HCT116 (cell line): ENCODE measurements around the gene SNRNP27. TPM values are rescaled to one million over a fixed set of nuclear protein-coding genes. Genes with fewer than 3 reads are reported as not detected.

Source experiments
- ATAC-seq: fragments of 200-7000 bp; cut with Tn5 transposase; 2 replicates; pipeline ENCODE4 v1.9.1; 2020; ENCODE audit warnings: mild to moderate bottlenecking, moderate library complexity
- BruUV-seq: library from RNA; stranded (reverse); fragments of 400-500 nt; replicated peaks from 2 replicates; lab custom pipeline; 2021; lab: Mats Ljungman, UMichigan
- CTCF ChIA-PET: fragments of 300-600 bp; sonication (Branson Sonifier 250); formaldehyde crosslinking; loops from one replicate; lab custom pipeline; 2021; ENCODE audit warnings: antibody characterized with exemption; lab: Charles Lee
- POLR2A ChIA-PET: fragments of 300-600, 350-600 bp; sonication (Branson Sonifier 250); formaldehyde crosslinking; loops from one replicate; lab custom pipeline; 2021; ENCODE audit warnings: antibody characterized with exemption; lab: Charles Lee
- RAD21 ChIA-PET, 2 experiments: fragments of 300-600 bp; sonication (Branson Sonifier 250); formaldehyde crosslinking; loops; one replicate each; lab custom pipeline; 2023; ENCODE audit warnings: low total read pairs in 2 of 2; ENCODE audit not compliant: uncharacterized antibody in 2 of 2, unreplicated experiment in 2 of 2, low non-redundant PET in 1 of 2; lab: Charles Lee
- DNase-seq: peaks from one replicate; pipeline ENCODE4 v3.0.0-alpha.2; 2010; ENCODE audit warnings: low read depth, low spot score
- H2AFZ ChIP-seq: fragments of 200-600 bp; shearing (Covaris generic), sonication (generic); 2 replicates; pipeline ENCODE4 v1.6.1; 2017; ENCODE audit warnings: low read depth, mixed run types, mixed read lengths, antibody characterized with exemption, low read length; ENCODE audit not compliant: poor library complexity, severe bottlenecking
- H3K27ac ChIP-seq: 2 replicates; pipeline ENCODE4 v1.5.1; 2012; ENCODE audit warnings: low read depth, low read length
- H3K27me3 ChIP-seq: fragments of 200-600 bp; sonication (generic); 2 replicates; pipeline ENCODE4 v1.6.1; 2016; ENCODE audit warnings: mixed run types, low read length, mixed read lengths; ENCODE audit not compliant: insufficient read depth
- H3K36me3 ChIP-seq, 2 experiments: fragments of 200-500 bp in 1 of 2; fragments of 200-600 bp in 1 of 2; sonication (Bioruptor generic) in 1 of 2; sonication (generic) in 1 of 2; 2 replicates each; pipeline versions ENCODE4 v1.5.1 to v1.6.1; 2014 to 2016; ENCODE audit warnings: low read length in 2 of 2, inconsistent platforms in 1 of 2, mixed read lengths in 1 of 2, mixed run types in 1 of 2; ENCODE audit not compliant: insufficient read depth in 2 of 2, control insufficient read depth in 1 of 2
- H3K4me1 ChIP-seq, 2 experiments: fragments of 200-600 bp in 1 of 2; sonication (generic) in 1 of 2; 2 replicates each; pipeline versions ENCODE4 v1.5.1 to v1.6.1; 2012 to 2017; ENCODE audit warnings: low read length in 2 of 2, inconsistent platforms in 1 of 2, mild to moderate bottlenecking in 1 of 2, mixed read lengths in 1 of 2, mixed run types in 1 of 2, moderate library complexity in 1 of 2; ENCODE audit not compliant: insufficient read depth in 2 of 2, control insufficient read depth in 1 of 2
- H3K4me2 ChIP-seq: fragments of 200-600 bp; sonication (generic); 2 replicates; pipeline ENCODE4 v1.6.1; 2017; ENCODE audit warnings: mixed run types, low read length, mixed read lengths
- H3K4me3 ChIP-seq, 2 experiments: fragments of 200-600 bp in 1 of 2; sonication (generic) in 1 of 2; replicated peaks in 1 of 2; 2 replicates each; pipeline ENCODE4 v1.5.1; 2011 to 2016; ENCODE audit warnings: low read length in 2 of 2, control low read depth in 1 of 2, low read depth in 1 of 2, mild to moderate bottlenecking in 1 of 2, mixed read lengths in 1 of 2, mixed run types in 1 of 2
- H3K79me2 ChIP-seq: fragments of 200-600 bp; sonication (generic); 2 replicates; pipeline ENCODE4 v1.6.1; 2017; ENCODE audit warnings: mild to moderate bottlenecking, mixed run types, low read length, moderate library complexity, mixed read lengths; ENCODE audit not compliant: insufficient read depth
- H3K9ac ChIP-seq: fragments of 200-600 bp; sonication (generic); 2 replicates; pipeline ENCODE4 v1.6.1; 2016; ENCODE audit warnings: low read length, mixed read lengths
- H3K9me2 ChIP-seq: fragments of 200-600 bp; sonication (generic), shearing (Covaris generic); 2 replicates; pipeline ENCODE4 v1.6.1; 2017; ENCODE audit warnings: mixed run types, mild to moderate bottlenecking, moderate library complexity; ENCODE audit not compliant: insufficient read depth
- H3K9me3 ChIP-seq, 2 experiments: fragments of 200-500 bp in 1 of 2; fragments of 200-600 bp in 1 of 2; sonication (Bioruptor generic) in 1 of 2; sonication (generic) in 1 of 2; 2 replicates each; pipeline ENCODE4 v1.6.1; 2014 to 2017; ENCODE audit warnings: low read length in 2 of 2, mixed read lengths in 2 of 2, inconsistent platforms in 1 of 2, low read depth in 1 of 2, mild to moderate bottlenecking in 1 of 2, mixed run types in 1 of 2, moderate library complexity in 1 of 2; ENCODE audit not compliant: control insufficient read depth in 1 of 2, insufficient read depth in 1 of 2
- H4K20me1 ChIP-seq: fragments of 200-600 bp; sonication (generic), shearing (Covaris generic); 2 replicates; pipeline ENCODE4 v1.6.1; 2017; ENCODE audit warnings: mixed run types, mild to moderate bottlenecking, moderate library complexity; ENCODE audit not compliant: insufficient read depth
- CBX3 ChIP-seq: IDR thresholded peaks from 2 replicates; pipeline ENCODE4 v1.6.1; 2012; ENCODE audit warnings: low read depth
- EGR1 ChIP-seq: IDR thresholded peaks from 2 replicates; pipeline ENCODE4 v1.6.1; 2012; ENCODE audit warnings: low read depth
- FOSL1 ChIP-seq: IDR thresholded peaks from 2 replicates; pipeline ENCODE4 v1.6.1; 2012; ENCODE audit warnings: low read depth
- JUND ChIP-seq: IDR thresholded peaks from 2 replicates; pipeline ENCODE4 v1.6.1; 2012
- POLR2AphosphoS5 ChIP-seq: IDR thresholded peaks from 2 replicates; pipeline ENCODE4 v1.6.1; 2011; ENCODE audit warnings: mild to moderate bottlenecking, low read depth, low read length, moderate library complexity
- SIN3A ChIP-seq: IDR thresholded peaks from 2 replicates; pipeline ENCODE4 v1.6.1; 2012; ENCODE audit warnings: low read depth
- SRF ChIP-seq: IDR thresholded peaks from 2 replicates; pipeline ENCODE4 v1.6.1; 2012; ENCODE audit warnings: low read depth
- TCF7L2 ChIP-seq: IDR thresholded peaks from 2 replicates; pipeline ENCODE4 v1.7.0; 2011; ENCODE audit warnings: borderline replicate concordance, inconsistent platforms; ENCODE audit not compliant: insufficient read depth, insufficient read length; ENCODE audit errors: extremely low read depth
- YY1 ChIP-seq: IDR thresholded peaks from 2 replicates; pipeline ENCODE4 v1.6.1; 2011; ENCODE audit warnings: low read length, low read depth, moderate library complexity, mild to moderate bottlenecking; ENCODE audit not compliant: insufficient replicate concordance; ENCODE audit errors: extremely low read depth
- ZFX ChIP-seq: fragments of 450-650 bp; IDR thresholded peaks from 2 replicates; pipeline ENCODE4 v1.6.1; 2017
- ZNF274 ChIP-seq: fragments of 200-500 bp; sonication (Bioruptor generic); IDR thresholded peaks from 2 replicates; pipeline ENCODE4 v1.6.1; 2014; ENCODE audit warnings: mild to moderate bottlenecking, low read depth, low read length, inconsistent platforms
- intact Hi-C: fragments of 100-400 bp; cut with micrococcal nuclease; formaldehyde crosslinking; loops from 2 replicates; pipeline ENCODE4 v1.10.0; 2022
- total RNA-seq: library from RNA; stranded (reverse); gene quantifications from one replicate; pipeline ENCODE4 v1.2.1, GENCODE V29; 2021; ENCODE audit not compliant: unreplicated experiment
- TF ChIP-seq, protein P1 (sequence below): IDR thresholded peaks from 2 replicates; pipeline ENCODE4 v1.6.1; 2012
- TF ChIP-seq, protein P2 (sequence below): IDR thresholded peaks from 2 replicates; pipeline ENCODE4 v1.6.1; 2012
- TF ChIP-seq, protein P3 (sequence below): IDR thresholded peaks from 2 replicates; pipeline ENCODE4 v1.6.1; 2011; ENCODE audit warnings: mild to moderate bottlenecking, low read length, moderate library complexity; ENCODE audit not compliant: insufficient replicate concordance; ENCODE audit errors: extremely low read depth

The SNRNP27 gene
- total RNA-seq, 1 experiment from 2014 or later: 44.4 TPM

GRCh38 chr2:69844560-69844959 lies 49.2 kb upstream of the SNRNP27 start (continued):
- TF ChIP-seq, protein P1, sequence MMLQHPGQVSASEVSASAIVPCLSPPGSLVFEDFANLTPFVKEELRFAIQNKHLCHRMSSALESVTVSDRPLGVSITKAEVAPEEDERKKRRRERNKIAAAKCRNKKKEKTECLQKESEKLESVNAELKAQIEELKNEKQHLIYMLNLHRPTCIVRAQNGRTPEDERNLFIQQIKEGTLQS: no peak
- no peak for TF ChIP-seq JUND
- TF ChIP-seq, protein P2, sequence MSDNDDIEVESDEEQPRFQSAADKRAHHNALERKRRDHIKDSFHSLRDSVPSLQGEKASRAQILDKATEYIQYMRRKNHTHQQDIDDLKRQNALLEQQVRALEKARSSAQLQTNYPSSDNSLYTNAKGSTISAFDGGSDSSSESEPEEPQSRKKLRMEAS: no peak
- no peak for TF ChIP-seq YY1
- TF ChIP-seq CBX3: no peak
- TF ChIP-seq ZNF274: no peak
- no peak for TF ChIP-seq SIN3A
- TF ChIP-seq ZFX: no peak
- TF ChIP-seq SRF: no peak
- TF ChIP-seq FOSL1: no peak
- no peak for TF ChIP-seq TCF7L2

DNA sequence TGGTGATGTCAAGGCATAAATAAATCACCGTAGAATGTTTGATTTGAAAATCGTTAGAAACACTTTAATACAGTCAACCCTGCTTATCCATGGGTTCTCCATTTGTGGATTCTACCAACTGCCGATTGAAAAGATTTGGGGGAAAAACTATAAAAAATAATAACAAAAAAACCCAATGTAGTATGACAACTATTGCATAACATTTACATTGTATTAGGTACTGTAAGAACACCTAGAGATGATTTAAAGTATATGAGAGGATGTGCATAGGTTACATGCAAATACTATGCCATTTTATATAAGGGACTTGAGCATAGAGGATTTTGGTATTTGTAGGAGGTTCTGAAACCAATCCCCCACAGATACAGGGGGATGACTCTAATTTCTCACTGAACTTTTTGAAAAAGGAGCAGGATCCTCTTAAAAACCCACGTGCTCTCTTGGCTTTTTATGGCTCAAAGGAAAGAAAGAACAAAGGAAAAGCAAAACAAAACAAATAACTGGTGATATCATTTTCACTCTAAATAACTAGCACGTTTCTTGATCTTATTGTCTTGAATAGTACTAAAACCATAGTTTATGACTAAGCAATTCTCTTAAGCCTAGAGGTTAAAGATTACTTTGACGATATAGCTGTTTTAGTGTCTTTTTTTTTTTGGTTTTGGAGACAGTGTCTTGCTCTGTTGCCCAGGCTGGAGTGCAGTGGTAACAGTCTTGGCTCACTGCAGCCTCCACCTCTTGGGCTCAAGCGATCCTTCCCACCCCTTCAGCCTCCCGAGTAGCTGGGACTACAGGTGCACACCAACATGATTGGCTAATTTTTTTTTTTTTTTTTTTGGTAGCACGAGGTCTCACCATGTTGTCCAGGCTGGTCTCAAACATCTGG lies 47.3 kb upstream of the SNRNP27 start:
- Histone ChIP-seq H3K9me3 (no peaks in the 10 kb centered on the region), H3K27ac (no peak overlapping the region), H3K79me2 (no peaks in the 10 kb centered on the region), H3K27me3 (no peaks in the 10 kb centered on the region), H3K36me3 (peaks cover 6 to 22% of the 10 kb centered on the region in 2 experiments; a peak in 2 of 4 replicates), H3K4me2 (no peak overlapping the region), H3K9me2 (no peaks in the 10 kb centered on the region), H4K20me1 (no peaks in the 10 kb centered on the region), H3K4me1 (0 out of 4 replicates have a peak, but pooled peaks cover 0 to 5% of the 10 kb centered on the region in 2 experiments), H2AFZ (no peak overlapping the region), H3K4me3 (no peak overlapping the region), H3K9ac (no peak overlapping the region)
- CTCF ChIA-PET: interaction anchor here (1.5 kb wide), 1 partner anchor 122 kb away, joined by 4 read pairs; no protein-coding TSS in a partner anchor
- RAD21 ChIA-PET: no interaction called here
- no peak for TF ChIP-seq ZFX
- TF ChIP-seq ZNF274: no peak
- TF ChIP-seq FOSL1: no peak
- TF ChIP-seq EGR1: no peak
- TF ChIP-seq SIN3A: no peak
- no peak for TF ChIP-seq POLR2AphosphoS5
- TF ChIP-seq CBX3: no peak
- TF ChIP-seq YY1: no peak
- TF ChIP-seq, protein P3, sequence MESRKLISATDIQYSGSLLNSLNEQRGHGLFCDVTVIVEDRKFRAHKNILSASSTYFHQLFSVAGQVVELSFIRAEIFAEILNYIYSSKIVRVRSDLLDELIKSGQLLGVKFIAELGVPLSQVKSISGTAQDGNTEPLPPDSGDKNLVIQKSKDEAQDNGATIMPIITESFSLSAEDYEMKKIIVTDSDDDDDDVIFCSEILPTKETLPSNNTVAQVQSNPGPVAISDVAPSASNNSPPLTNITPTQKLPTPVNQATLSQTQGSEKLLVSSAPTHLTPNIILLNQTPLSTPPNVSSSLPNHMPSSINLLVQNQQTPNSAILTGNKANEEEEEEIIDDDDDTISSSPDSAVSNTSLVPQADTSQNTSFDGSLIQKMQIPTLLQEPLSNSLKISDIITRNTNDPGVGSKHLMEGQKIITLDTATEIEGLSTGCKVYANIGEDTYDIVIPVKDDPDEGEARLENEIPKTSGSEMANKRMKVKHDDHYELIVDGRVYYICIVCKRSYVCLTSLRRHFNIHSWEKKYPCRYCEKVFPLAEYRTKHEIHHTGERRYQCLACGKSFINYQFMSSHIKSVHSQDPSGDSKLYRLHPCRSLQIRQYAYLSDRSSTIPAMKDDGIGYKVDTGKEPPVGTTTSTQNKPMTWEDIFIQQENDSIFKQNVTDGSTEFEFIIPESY: no peak
- DNase-seq (no peak), ATAC-seq (no peak)
- intact Hi-C loops: no loop called here
- no TSS peak for BruUV-seq
- POLR2A ChIA-PET: no interaction called here
